ENCODE results near the gene FKRP. TPM values are rescaled to one million over a fixed set of nuclear protein-coding genes. Genes with fewer than 3 reads are reported as not detected.

The FKRP gene
- total and polyA plus RNA-seq, 2 of the 13 experiments (the other 11 are each of a cell fraction or from before 2014, with no cell fraction given), result 7.3 to 9.8 TPM

DNA sequence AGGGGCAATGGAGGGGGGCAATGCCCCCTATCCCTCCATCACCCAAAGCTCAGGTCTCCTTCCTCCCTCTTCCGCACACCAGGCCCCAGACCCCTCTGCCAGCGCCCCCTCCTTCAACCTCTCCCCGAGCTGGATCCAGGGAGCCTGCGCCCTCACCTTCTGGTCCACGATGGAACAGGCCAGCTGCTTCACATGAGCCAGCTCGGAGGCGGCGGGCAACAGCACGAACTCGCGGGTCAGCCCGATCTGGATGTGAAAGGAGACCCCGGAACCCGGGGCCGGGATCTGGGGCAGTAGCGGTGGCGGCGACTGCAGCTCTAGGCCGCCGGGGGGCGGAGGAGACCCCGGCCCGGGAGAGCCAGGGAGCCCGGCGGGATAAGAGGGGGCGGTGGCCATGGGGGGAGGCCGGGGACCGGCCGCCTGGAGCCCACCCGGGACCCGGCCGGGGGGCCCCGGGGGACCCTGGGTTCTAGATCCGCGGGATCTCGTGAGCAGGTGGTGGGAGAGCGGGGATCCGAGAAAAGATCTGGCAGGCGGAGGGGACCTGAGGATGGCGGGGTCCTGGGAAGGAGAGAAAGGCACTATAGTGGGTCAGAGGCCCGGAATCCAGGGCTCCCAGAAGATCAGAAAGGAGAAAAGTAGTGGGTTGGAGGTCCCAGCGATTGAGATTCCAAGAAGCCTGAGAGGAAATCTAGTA, 29.7 kb upstream of the FKRP start (continued):
- TF ChIP-seq MAFK (conservative IDR thresholded peaks at IDR 0.05 in 1 of 2, IDR thresholded peaks at IDR 0.05 in 1 of 2; ENCODE audit: low read length in 2 of 2), result no peak
- TF ChIP-seq ZNF557 (CRISPR knock-in tag; IDR thresholded peaks at IDR 0.05), result no peak
- no peak for TF ChIP-seq DRAP1 (CRISPR knock-in tag; IDR thresholded peaks at IDR 0.05)
- no peak for TF ChIP-seq KAT7 (CRISPR knock-in tag; IDR thresholded peaks at IDR 0.05; ENCODE audit: borderline replicate concordance)
- TF ChIP-seq ZNF572 (CRISPR knock-in tag; IDR thresholded peaks at IDR 0.05), result no peak
- TF ChIP-seq, protein P1, sequence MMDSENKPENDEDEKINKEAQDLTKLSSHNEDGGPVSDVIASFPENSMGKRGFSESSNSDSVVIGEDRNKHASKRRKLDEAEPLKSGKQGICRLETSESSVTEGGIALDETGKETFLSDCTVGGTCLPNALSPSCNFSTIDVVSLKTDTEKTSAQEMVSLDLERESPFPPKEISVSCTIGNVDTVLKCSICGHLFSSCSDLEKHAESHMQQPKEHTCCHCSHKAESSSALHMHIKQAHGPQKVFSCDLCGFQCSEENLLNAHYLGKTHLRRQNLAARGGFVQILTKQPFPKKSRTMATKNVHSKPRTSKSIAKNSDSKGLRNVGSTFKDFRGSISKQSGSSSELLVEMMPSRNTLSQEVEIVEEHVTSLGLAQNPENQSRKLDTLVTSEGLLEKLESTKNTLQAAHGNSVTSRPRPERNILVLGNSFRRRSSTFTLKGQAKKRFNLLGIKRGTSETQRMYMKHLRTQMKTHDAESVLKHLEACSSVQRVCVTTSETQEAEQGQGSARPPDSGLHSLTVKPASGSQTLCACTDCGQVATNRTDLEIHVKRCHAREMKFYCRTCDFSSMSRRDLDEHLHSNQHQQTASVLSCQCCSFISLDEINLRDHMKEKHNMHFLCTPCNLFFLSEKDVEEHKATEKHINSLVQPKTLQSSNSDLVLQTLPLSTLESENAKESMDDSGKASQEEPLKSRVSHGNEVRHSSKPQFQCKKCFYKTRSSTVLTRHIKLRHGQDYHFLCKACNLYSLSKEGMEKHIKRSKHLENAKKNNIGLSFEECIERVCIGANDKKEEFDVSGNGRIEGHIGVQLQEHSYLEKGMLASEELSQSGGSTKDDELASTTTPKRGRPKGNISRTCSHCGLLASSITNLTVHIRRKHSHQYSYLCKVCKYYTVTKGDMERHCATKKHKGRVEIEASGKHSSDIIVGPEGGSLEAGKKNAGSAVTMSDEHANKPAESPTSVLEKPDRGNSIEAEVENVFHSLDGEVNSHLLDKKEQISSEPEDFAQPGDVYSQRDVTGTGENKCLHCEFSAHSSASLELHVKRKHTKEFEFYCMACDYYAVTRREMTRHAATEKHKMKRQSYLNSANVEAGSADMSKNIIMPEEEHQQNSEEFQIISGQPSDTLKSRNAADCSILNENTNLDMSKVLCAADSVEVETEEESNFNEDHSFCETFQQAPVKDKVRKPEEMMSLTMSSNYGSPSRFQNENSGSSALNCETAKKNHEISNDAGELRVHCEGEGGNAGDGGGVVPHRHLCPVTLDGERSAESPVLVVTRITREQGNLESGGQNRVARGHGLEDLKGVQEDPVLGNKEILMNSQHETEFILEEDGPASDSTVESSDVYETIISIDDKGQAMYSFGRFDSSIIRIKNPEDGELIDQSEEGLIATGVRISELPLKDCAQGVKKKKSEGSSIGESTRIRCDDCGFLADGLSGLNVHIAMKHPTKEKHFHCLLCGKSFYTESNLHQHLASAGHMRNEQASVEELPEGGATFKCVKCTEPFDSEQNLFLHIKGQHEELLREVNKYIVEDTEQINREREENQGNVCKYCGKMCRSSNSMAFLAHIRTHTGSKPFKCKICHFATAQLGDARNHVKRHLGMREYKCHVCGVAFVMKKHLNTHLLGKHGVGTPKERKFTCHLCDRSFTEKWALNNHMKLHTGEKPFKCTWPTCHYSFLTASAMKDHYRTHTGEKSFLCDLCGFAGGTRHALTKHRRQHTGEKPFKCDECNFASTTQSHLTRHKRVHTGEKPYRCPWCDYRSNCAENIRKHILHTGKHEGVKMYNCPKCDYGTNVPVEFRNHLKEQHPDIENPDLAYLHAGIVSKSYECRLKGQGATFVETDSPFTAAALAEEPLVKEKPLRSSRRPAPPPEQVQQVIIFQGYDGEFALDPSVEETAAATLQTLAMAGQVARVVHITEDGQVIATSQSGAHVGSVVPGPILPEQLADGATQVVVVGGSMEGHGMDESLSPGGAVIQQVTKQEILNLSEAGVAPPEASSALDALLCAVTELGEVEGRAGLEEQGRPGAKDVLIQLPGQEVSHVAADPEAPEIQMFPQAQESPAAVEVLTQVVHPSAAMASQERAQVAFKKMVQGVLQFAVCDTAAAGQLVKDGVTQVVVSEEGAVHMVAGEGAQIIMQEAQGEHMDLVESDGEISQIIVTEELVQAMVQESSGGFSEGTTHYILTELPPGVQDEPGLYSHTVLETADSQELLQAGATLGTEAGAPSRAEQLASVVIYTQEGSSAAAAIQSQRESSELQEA (CRISPR knock-in tag; IDR thresholded peaks at IDR 0.05; ENCODE audit: not compliant biosample characterization), result no peak
- no peak for TF ChIP-seq IRF2 (CRISPR knock-in tag; IDR thresholded peaks at IDR 0.05)
- no peak for TF ChIP-seq ZNF768 (CRISPR knock-in tag; IDR thresholded peaks at IDR 0.05)
- no peak for TF ChIP-seq ASH2L (IDR thresholded peaks at IDR 0.05; ENCODE audit: insufficient read length, low read depth, low read length)
- TF ChIP-seq ZIK1 (CRISPR knock-in tag; IDR thresholded peaks at IDR 0.05; ENCODE audit: borderline replicate concordance, low read depth), result no peak
- TF ChIP-seq HMG20A (CRISPR knock-in tag; IDR thresholded peaks at IDR 0.05; ENCODE audit: borderline replicate concordance), result no peak
- TF ChIP-seq ZC3H13 (CRISPR knock-in tag; IDR thresholded peaks at IDR 0.05), result 0 out of 2 replicates have a peak, but pooled peaks have one; percentile 50
- TF ChIP-seq KAT2B (IDR thresholded peaks at IDR 0.05; ENCODE audit: borderline replicate concordance, low read depth, low read length), result no peak
- TF ChIP-seq, protein P2, sequence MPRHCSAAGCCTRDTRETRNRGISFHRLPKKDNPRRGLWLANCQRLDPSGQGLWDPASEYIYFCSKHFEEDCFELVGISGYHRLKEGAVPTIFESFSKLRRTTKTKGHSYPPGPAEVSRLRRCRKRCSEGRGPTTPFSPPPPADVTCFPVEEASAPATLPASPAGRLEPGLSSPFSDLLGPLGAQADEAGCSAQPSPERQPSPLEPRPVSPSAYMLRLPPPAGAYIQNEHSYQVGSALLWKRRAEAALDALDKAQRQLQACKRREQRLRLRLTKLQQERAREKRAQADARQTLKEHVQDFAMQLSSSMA (CRISPR knock-in tag; IDR thresholded peaks at IDR 0.05), result no peak
- no peak for TF ChIP-seq PAWR (CRISPR knock-in tag; IDR thresholded peaks at IDR 0.05; ENCODE audit: borderline replicate concordance)
- TF ChIP-seq, protein P3, sequence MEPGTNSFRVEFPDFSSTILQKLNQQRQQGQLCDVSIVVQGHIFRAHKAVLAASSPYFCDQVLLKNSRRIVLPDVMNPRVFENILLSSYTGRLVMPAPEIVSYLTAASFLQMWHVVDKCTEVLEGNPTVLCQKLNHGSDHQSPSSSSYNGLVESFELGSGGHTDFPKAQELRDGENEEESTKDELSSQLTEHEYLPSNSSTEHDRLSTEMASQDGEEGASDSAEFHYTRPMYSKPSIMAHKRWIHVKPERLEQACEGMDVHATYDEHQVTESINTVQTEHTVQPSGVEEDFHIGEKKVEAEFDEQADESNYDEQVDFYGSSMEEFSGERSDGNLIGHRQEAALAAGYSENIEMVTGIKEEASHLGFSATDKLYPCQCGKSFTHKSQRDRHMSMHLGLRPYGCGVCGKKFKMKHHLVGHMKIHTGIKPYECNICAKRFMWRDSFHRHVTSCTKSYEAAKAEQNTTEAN (CRISPR knock-in tag; conservative IDR thresholded peaks at IDR 0.05), result no peak
- TF ChIP-seq ZNF839 (CRISPR knock-in tag; IDR thresholded peaks at IDR 0.05; ENCODE audit: borderline replicate concordance), result no peak
- no peak for TF ChIP-seq RBM22 (optimal IDR thresholded peaks at IDR 0.05; ENCODE audit: low read length)
- TF ChIP-seq NCOR1 (IDR thresholded peaks at IDR 0.05; ENCODE audit: borderline replicate concordance, low read length), result no peak
- TF ChIP-seq SNAI1 (CRISPR knock-in tag; IDR thresholded peaks at IDR 0.05; ENCODE audit: borderline replicate concordance), result no peak
